Activated CD8-positive, alpha-beta T cell treated with anti-CD3 and anti-CD28 coated beads, Interleukin-2, amount 10 ng/mL, durations not matched to agents 7 days and 5 days (primary cell): ENCODE results near the gene PEA15. TPM values are rescaled to one million over a fixed set of nuclear protein-coding genes. Genes with fewer than 3 reads are reported as not detected.
A peak's percentile ranks its signal among the peaks of the same experiment; 100 is the strongest.

Experiments
- ATAC-seq: fragments of 150-1000 bp; cut with Tn5 transposase; one replicate; pipeline ENCODE4 v1.10.0; 2021; ENCODE audit warnings: moderate library complexity
- CTCF ChIA-PET: fragments of 350-600 bp; sonication (Branson Sonifier 250); formaldehyde crosslinking; loops from one replicate; lab custom pipeline; 2021; ENCODE audit warnings: antibody characterized with exemption; lab: Charles Lee
- POLR2A ChIA-PET: fragments of 350-600 bp; sonication (Branson Sonifier 250); formaldehyde crosslinking; loops from one replicate; lab custom pipeline; 2021; ENCODE audit warnings: antibody characterized with exemption; lab: Charles Lee
- DNase-seq: peaks from one replicate; pipeline ENCODE4 v3.0.0-alpha.2; 2020
- H3K27ac Mint-ChIP-seq: one replicate; pipeline ENCODE4 v1.8.0; 2021; ENCODE audit warnings: mild to moderate bottlenecking, mixed read lengths
- H3K27me3 Mint-ChIP-seq: one replicate; pipeline ENCODE4 v1.8.0; 2021; ENCODE audit warnings: low read depth, mixed read lengths
- H3K36me3 Mint-ChIP-seq: one replicate; pipeline ENCODE4 v1.8.0; 2021; ENCODE audit warnings: low read depth, mixed read lengths
- H3K4me1 Mint-ChIP-seq: one replicate; pipeline ENCODE4 v1.8.0; 2021; ENCODE audit warnings: low read depth, mixed read lengths
- H3K4me3 Mint-ChIP-seq: one replicate; pipeline ENCODE4 v1.8.0; 2021; ENCODE audit warnings: mild to moderate bottlenecking, mixed read lengths
- H3K9me3 Mint-ChIP-seq: one replicate; pipeline ENCODE4 v1.8.0; 2022; ENCODE audit warnings: mixed read lengths; ENCODE audit not compliant: insufficient read depth
- total RNA-seq, 2 experiments: library from RNA; stranded (reverse); gene quantifications; one replicate each; pipeline ENCODE4 v1.2.3, GENCODE V29; 2021

Gene PEA15
- total RNA-seq, 2 experiments from 2014 or later = 27.3 to 35.2 TPM

DNA sequence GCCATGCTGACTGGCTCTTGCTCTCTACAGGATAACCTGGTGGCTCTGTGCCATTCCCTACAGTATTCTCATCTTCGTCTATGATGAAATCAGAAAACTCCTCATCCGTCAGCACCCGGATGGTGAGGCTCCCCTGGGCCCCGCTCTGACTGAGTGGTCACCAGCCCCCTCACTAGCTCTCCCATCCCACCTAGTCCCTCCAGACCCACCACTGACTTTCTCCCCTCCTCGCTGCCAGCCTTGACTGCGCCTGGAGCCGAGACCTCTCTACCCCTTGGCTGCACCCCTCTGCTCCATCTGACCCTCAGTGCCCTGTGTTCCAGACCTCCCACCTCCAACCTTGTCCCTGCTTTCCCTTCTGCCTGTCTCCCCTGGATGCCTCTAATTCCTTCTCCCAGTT, 18.9 kb upstream of the PEA15 start:
- ChIA-PET CTCF (interaction anchor here (0.7 kb wide), 1 partner anchor 50 kb away, joined by 3 read pairs; no protein-coding TSS in a partner anchor), POLR2A (no interaction called here)
- H3K27me3 Mint-ChIP-seq = peaks cover 12% of the 10 kb centered on the region
- no peak overlapping the region for H3K27ac Mint-ChIP-seq
- H3K9me3 Mint-ChIP-seq = no peaks in the 10 kb centered on the region
- ATAC-seq (no peak), DNase-seq (no peak)
- no peaks in the 10 kb centered on the region for H3K36me3 Mint-ChIP-seq
- no peaks in the 10 kb centered on the region for H3K4me1 Mint-ChIP-seq
- H3K4me3 Mint-ChIP-seq = no peak overlapping the region

DNA sequence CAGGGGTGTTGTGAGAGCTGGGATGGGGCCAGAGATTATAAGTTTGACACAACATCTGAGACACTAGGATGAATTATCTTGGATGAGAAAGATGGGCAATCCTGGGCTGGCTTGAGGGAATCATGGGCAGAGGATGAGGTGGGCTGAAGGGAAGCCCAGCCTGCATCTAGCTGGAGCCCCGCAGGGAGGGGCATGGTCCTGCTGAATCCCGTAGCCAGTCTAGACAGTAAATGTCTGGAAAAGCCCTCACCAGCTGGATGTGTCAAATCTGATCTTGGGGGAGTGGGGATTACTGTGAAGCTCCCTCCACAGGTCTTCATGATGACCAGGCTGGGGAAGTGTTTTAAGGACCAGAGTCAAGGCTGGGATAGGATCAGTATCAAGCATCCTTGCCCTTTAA, 18.5 kb upstream of the PEA15 start:
- H3K27me3 Mint-ChIP-seq = peaks cover 10% of the 10 kb centered on the region
- DNase-seq (no peak), ATAC-seq (no peak)
- ChIA-PET POLR2A (no interaction called here), CTCF (interaction anchor here (1.0 to 1.1 kb wide), 2 partner anchors 86 to 108 kb away, joined by 3 read pairs; no protein-coding TSS in a partner anchor)
- no peak overlapping the region for H3K27ac Mint-ChIP-seq
- H3K4me3 Mint-ChIP-seq = no peak overlapping the region
- H3K9me3 Mint-ChIP-seq = no peaks in the 10 kb centered on the region
- H3K4me1 Mint-ChIP-seq = no peaks in the 10 kb centered on the region
- H3K36me3 Mint-ChIP-seq = no peaks in the 10 kb centered on the region

DNA sequence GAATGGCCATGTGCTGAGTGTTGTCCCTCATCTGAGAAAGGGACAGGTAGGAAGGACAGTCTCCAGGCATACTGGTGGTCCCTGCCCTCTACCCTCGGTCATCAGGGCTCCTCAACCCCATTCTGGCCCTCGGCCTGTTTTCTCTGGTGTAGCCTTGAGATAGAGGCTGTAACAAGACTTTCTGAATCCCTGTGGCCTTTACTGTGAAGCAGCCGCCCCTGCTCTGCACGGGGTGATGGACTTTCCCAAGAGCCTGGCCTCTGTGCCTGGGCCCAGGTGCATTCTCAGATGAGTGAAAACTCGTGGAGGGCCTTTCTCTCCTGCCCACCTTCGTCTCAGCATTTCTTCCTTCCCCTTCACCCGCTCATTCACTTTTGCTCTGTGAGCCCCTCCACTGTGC, 17.8 kb upstream of the PEA15 start:
- no peak for ATAC-seq
- no peaks in the 10 kb centered on the region for H3K36me3 Mint-ChIP-seq
- ChIA-PET POLR2A (interaction anchor here (0.6 kb wide), 1 partner anchor 89 kb away, joined by 3 read pairs; the partner anchor contains the start of gene IGSF8), CTCF (interaction anchor here (1.0 to 1.1 kb wide), 2 partner anchors 86 to 108 kb away, joined by 3 read pairs; no protein-coding TSS in a partner anchor)
- H3K4me3 Mint-ChIP-seq = no peak overlapping the region
- no peak for DNase-seq
- no peak overlapping the region for H3K27ac Mint-ChIP-seq
- peaks cover 9% of the 10 kb centered on the region for H3K27me3 Mint-ChIP-seq
- no peaks in the 10 kb centered on the region for H3K9me3 Mint-ChIP-seq
- H3K4me1 Mint-ChIP-seq = no peaks in the 10 kb centered on the region

DNA sequence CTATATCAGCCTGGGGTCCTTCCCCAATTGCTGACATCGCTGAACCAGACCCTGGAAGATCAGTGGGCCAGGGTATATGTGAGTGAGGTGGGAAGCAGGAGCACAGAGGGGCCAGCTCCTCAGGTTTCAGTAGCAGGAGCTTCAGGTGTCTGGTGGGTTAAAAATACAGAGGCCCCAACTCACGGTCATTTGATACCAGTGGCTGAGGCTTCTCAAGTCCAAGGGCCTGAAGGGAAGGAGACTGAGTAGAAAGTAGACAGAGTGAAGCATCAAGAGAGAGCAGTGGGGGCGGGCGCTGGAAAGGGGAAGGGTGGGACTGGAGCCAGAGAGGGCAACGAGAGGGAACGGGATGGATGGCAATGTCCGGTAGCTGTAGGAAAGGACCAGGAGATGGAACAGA, 16.8 kb upstream of the PEA15 start:
- Mint-ChIP-seq H3K36me3 (no peaks in the 10 kb centered on the region), H3K27me3 (peaks cover 9% of the 10 kb centered on the region), H3K9me3 (no peaks in the 10 kb centered on the region), H3K27ac (no peak overlapping the region), H3K4me3 (no peak overlapping the region), H3K4me1 (no peaks in the 10 kb centered on the region)
- POLR2A ChIA-PET = no interaction called here
- ATAC-seq (no peak), DNase-seq (no peak)
- CTCF ChIA-PET = interaction anchor here (5.5 kb wide), 1 partner anchor 16 kb away, joined by 52 read pairs; the partner anchor contains the start of gene PEA15

DNA sequence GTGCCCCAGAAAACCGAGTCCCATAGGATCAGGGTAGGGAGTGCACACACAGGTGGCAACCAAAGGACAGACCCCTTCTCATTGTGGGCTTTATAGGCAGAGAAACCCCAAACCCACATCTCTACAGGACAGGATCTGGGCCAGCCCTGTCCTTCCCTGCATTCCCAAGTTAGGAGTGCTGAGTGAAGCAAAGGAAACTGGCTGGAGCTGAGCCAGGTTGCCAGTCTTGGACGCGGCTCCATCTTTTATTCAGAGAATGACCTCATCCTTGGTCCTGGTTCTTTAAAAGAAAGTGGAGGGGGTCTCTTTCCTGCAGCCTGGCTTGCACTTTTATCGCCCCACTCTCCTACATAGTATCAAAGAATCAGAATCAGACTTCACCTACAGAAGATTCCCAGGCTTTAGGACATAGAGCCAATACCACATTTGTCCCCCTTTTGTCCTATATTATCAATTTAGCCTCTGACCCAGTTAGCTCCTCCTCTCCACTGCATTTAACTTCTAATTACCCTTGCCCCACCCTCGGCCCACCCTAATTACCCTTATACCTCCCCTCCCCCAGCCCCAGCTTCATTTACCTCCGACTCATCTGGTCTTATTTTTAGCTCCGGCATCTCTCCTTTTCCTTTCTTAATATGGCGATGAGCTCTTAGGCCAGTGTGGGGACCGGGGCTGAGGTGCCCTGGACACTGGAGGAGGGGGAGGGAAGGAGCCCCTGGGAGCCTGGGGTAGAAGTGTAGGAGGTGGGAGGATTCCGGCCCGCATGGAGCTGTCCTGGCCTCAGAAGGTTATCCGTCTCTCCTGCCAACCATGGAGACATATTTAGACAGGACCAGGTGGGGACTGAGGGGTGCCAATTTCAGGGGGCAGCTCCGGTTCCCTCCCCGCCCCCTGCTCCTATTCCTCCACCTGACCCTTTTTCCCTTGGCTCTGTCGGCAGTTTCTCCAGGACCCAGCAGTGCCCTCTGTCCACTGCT, 15.2 kb upstream of the PEA15 start, which contains the start of gene CASQ1:
CASQ1 (plus strand) TSS at position 927 of the 977 bp plus-strand sequence. CDS start 177 bp downstream, outside the sequence.
- H3K36me3 Mint-ChIP-seq = no peaks in the 10 kb centered on the region
- no peak within 1 kb of the TSS for H3K27ac Mint-ChIP-seq
- H3K9me3 Mint-ChIP-seq = no peaks in the 10 kb centered on the region
- no peaks in the 10 kb centered on the region for H3K4me1 Mint-ChIP-seq
- ATAC-seq = no peak
- H3K4me3 Mint-ChIP-seq = no peak within 1 kb of the TSS
- DNase-seq = no peak
- ChIA-PET POLR2A (interaction anchor here (0.5 kb wide), 1 partner anchor 872 kb away, joined by 3 read pairs; no protein-coding TSS in a partner anchor), CTCF (interaction anchor here (3.5 to 5.5 kb wide), 4 partner anchors 14 to 102 kb away, joined by 17 to 68 read pairs (median 44); partner anchors contain the start of gene PEA15)
- H3K27me3 Mint-ChIP-seq = peaks cover 9% of the 10 kb centered on the region

DNA sequence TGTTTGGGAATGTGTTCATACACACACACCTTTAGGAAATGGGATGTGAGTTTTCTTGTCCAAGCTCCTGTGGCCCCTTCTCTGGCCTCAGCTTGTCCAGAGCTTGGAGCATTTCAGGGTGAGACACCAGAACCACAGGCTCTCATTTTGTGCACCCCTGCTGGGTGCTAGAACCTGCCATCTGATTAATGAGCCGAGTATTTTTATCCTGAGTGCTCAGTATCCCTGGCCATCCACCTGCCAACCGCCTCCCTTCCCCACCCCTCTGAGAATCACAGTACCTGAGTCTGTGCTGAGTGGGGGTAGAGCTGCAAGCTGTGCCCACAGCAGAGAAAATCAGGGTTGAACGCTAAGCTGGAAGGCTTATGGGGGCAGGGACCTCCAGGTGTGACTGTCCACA, 13.4 kb upstream of the PEA15 start:
- no peaks in the 10 kb centered on the region for H3K36me3 Mint-ChIP-seq
- ChIA-PET CTCF (interaction anchor here (1.0 to 5.5 kb wide), 10 partner anchors 12 to 406 kb away, joined by 3 to 68 read pairs (median 8); partner anchors contain the start of gene PEA15), POLR2A (no interaction called here)
- H3K4me1 Mint-ChIP-seq = no peaks in the 10 kb centered on the region
- no peak overlapping the region for H3K27ac Mint-ChIP-seq
- DNase-seq (no peak), ATAC-seq (no peak)
- no peaks in the 10 kb centered on the region for H3K9me3 Mint-ChIP-seq
- H3K27me3 Mint-ChIP-seq = peaks cover 4% of the 10 kb centered on the region
- no peak overlapping the region for H3K4me3 Mint-ChIP-seq

DNA sequence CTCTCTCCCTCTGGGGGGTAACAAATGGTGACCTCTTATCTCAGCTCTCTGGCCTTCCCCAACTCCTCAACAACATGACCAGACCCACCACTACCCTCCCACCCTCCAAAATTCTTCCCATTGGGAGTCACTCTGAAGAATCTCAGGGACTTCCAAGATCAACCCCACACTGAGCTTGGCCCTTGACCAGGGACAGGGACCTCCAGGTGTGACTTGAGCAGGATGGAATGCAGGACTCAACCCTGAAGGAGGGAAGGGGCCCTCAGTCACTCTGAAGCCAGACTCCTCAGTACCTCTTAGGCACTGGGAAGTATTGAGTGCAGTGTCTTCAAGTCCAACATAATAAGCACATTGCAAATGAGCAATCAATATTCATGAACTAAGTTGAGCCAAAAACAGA, 12.9 kb upstream of the PEA15 start:
- ChIA-PET CTCF (interaction anchor here (0.8 to 5.5 kb wide), 11 partner anchors 12 to 405 kb away, joined by 3 to 68 read pairs (median 5); partner anchors contain the start of genes DCAF8 and PEA15), POLR2A (no interaction called here)
- Mint-ChIP-seq H3K27ac (no peak overlapping the region), H3K9me3 (no peaks in the 10 kb centered on the region), H3K4me1 (no peaks in the 10 kb centered on the region), H3K4me3 (no peak overlapping the region), H3K36me3 (no peaks in the 10 kb centered on the region), H3K27me3 (peaks cover 4% of the 10 kb centered on the region)
- DNase-seq (no peak), ATAC-seq (no peak)

DNA sequence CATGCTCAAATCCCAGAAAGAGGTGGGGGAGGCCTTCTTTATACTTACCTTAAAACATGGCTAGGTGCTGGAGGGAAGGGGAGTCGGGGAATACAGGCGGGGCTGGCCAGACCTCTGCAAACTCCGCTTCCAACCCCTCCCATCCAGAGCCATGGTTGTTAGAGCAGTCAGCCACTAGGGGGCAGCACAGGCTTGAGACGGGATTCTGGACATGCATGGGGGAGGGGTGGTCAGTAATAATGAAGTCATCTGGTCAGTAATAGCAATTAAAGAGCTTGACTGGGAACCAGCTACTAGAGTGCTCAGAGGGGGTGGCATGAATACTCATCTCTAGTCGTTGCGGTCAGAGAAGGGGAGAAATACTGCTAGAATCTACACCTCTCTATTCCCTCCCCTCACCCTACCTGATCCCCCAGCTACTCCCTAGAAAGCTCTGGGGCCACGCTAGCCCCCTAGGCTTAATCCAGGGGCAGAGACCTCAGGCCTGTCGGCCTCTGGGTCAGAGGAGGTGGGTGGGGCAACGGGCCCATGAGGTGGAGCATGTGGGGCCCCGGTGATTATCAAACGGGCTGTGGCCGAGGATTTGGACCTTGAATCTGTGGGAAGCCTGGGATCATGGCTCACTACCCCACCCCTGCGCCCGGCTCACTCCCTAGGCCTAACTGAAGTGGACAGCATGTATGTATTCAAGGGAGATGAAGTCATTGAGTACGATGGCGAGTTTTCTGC, 11.9 kb upstream of the PEA15 start:
- Mint-ChIP-seq H3K27me3 (peaks cover 4% of the 10 kb centered on the region), H3K9me3 (no peaks in the 10 kb centered on the region), H3K27ac (no peak overlapping the region), H3K36me3 (no peaks in the 10 kb centered on the region), H3K4me3 (no peak overlapping the region), H3K4me1 (no peaks in the 10 kb centered on the region)
- DNase-seq = peak; percentile 86
- ChIA-PET CTCF (interaction anchor here (0.6 to 5.5 kb wide), 28 partner anchors 10 to 404 kb away, joined by 3 to 68 read pairs (median 4); partner anchors contain the start of genes DCAF8, PEA15 and PEX19), POLR2A (no interaction called here)
- peak; percentile 69 for ATAC-seq

DNA sequence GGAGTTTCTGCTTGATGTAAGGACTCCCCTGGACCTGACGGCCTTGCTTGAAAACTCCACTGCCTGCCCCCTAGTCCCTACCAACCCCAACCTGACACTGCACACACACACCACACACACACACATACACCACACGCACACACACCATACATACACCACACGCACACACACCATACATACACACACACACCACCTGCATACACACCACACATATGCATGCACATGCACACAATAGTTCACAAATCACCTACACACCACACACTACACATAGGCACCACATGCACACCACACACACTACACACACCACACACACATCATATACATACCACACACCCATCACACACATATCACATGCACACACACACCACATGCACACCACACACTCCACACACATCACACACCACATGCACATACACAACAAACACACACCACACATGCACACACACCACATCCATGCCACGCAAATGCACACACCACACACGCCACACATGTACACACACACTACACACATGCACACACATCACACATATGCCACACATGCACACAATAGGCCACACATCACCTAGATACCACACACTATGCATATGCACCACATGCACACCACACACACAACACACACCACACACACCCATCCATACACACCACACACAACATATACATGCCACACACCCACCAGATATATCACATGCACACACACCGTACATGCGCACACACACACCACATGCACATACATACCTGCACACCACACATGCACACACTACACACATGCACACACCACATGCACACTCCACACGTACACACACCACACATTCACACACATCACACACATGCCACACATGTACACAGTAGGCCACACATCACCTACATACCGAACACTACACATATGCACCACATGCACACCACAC, 11.1 kb upstream of the PEA15 start:
- peaks cover 4% of the 10 kb centered on the region for H3K27me3 Mint-ChIP-seq
- POLR2A ChIA-PET = no interaction called here
- no peaks in the 10 kb centered on the region for H3K9me3 Mint-ChIP-seq
- H3K27ac Mint-ChIP-seq = no peak overlapping the region
- DNase-seq (no peak), ATAC-seq (no peak)
- no peaks in the 10 kb centered on the region for H3K36me3 Mint-ChIP-seq
- H3K4me1 Mint-ChIP-seq = no peaks in the 10 kb centered on the region
- no peak overlapping the region for H3K4me3 Mint-ChIP-seq
- CTCF ChIA-PET = interaction anchor here (0.6 to 5.5 kb wide), 27 partner anchors 10 to 403 kb away, joined by 3 to 68 read pairs (median 4); partner anchors contain the start of genes DCAF8, PEA15 and PEX19

DNA sequence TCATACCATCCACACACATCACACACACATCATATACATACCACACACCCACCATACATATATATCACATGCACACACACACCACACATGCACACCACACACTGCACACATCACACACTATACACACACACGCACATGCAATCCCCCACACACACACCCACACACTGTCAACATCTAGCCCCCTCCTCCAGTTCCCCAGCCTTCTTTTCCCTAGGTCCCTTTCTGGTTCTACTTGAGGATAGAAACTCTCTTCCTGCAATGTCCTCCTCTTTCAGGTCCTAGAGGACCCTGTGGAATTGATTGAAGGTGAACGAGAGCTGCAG, 10.5 kb upstream of the PEA15 start:
- no peak overlapping the region for H3K27ac Mint-ChIP-seq
- CTCF ChIA-PET = interaction anchor here (0.9 to 1.6 kb wide), 2 partner anchors 57 to 97 kb away, joined by 3 to 10 read pairs; no protein-coding TSS in a partner anchor

More for the DNA sequence above, 10.5 kb upstream of the PEA15 start:
- POLR2A ChIA-PET = no interaction called here
- Mint-ChIP-seq H3K27me3 (peaks cover 6% of the 10 kb centered on the region), H3K4me3 (no peak overlapping the region), H3K9me3 (no peaks in the 10 kb centered on the region), H3K36me3 (no peaks in the 10 kb centered on the region), H3K4me1 (no peaks in the 10 kb centered on the region)
- DNase-seq = no peak
- ATAC-seq = no peak
